ENCODE results near the gene SLC44A1.

- TF ChIP-seq, protein P1, sequence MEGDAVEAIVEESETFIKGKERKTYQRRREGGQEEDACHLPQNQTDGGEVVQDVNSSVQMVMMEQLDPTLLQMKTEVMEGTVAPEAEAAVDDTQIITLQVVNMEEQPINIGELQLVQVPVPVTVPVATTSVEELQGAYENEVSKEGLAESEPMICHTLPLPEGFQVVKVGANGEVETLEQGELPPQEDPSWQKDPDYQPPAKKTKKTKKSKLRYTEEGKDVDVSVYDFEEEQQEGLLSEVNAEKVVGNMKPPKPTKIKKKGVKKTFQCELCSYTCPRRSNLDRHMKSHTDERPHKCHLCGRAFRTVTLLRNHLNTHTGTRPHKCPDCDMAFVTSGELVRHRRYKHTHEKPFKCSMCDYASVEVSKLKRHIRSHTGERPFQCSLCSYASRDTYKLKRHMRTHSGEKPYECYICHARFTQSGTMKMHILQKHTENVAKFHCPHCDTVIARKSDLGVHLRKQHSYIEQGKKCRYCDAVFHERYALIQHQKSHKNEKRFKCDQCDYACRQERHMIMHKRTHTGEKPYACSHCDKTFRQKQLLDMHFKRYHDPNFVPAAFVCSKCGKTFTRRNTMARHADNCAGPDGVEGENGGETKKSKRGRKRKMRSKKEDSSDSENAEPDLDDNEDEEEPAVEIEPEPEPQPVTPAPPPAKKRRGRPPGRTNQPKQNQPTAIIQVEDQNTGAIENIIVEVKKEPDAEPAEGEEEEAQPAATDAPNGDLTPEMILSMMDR (IDR thresholded peaks at IDR 0.05; ENCODE audit: low read length) = no peak
- TF ChIP-seq EZH2 (IDR thresholded peaks at IDR 0.05; ENCODE audit: borderline replicate concordance, low read length) = no peak
These were observed 202.9 kb downstream of the SLC44A1 start for GRCh38 chr9:105447386-105447813.

Measured in OCI-LY1 (cell line).